Spleen (tissue), 7 donors: ENCODE data around the gene FIG4.

ENCODE experiments used
- CTCF ChIP-seq, 11 experiments: fragments of 200-600 bp in 7 of 11; fragments of 450-650 bp in 4 of 11; sonication (generic) in 4 of 11; IDR thresholded peaks in 8 of 11; conservative IDR thresholded peaks in 3 of 11; 1 replicate in 7 of 11; 2 replicates in 4 of 11; pipeline versions ENCODE4 v1.4.0 to v1.8.0; 2016 to 2021; ENCODE audit warnings: antibody characterized with exemption in 11 of 11, inconsistent platforms in 4 of 11, mild to moderate bottlenecking in 1 of 11
- POLR2A ChIP-seq, 3 donors: fragments of 450-650 bp; IDR thresholded peaks; one replicate each; pipeline ENCODE4 v1.5.1; 2017; ENCODE audit warnings: antibody characterized with exemption in 3 of 3, mild to moderate bottlenecking in 1 of 3
- donor health status: DM: no; HTN: no; CAD: no; lungs with moderate emphysema.
- donor health status: DM: no; HTN: no; CAD: no.
- donor health status: DM: no; HTN: no; CAD: no.

GRCh38 chr6:109671733-109672132, 19.4 kb upstream of the FIG4 start:
- no peak for TF ChIP-seq POLR2A (IDR thresholded peaks at IDR 0.05)
- TF ChIP-seq CTCF (IDR thresholded peaks at IDR 0.05 in 8 of 11, conservative IDR thresholded peaks at IDR 0.05 in 3 of 11): no peak
